WTC11 (cell line): ENCODE data around the gene TMEM266. TPM values are rescaled to one million over a fixed set of nuclear protein-coding genes. Genes with fewer than 3 reads are reported as not detected.

Experiments used
- ATAC-seq: fragments of 200-7000 bp; cut with Tn5 transposase; 2 replicates; pipeline ENCODE4 v1.10.0; 2021; ENCODE audit warnings: mild to moderate bottlenecking, moderate library complexity
- CTCF ChIA-PET: fragments of 300-600 bp; sonication (Branson Sonifier 250); formaldehyde crosslinking; loops from one replicate; lab custom pipeline; 2021; ENCODE audit warnings: antibody characterized with exemption; lab: Charles Lee
- POLR2A ChIA-PET: fragments of 350-600 bp; sonication (Branson Sonifier 250); formaldehyde crosslinking; loops from one replicate; lab custom pipeline; 2021; ENCODE audit warnings: antibody characterized with exemption; lab: Charles Lee
- DNase-seq: peaks from one replicate; pipeline ENCODE4 v3.0.0; 2021; ENCODE audit warnings: low spot score
- H3K27ac Mint-ChIP-seq: 2 replicates; pipeline ENCODE4 v1.8.0; 2021; ENCODE audit warnings: mixed read lengths
- H3K27me3 Mint-ChIP-seq: 2 replicates; pipeline ENCODE4 v1.8.0; 2021; ENCODE audit warnings: low read depth, mild to moderate bottlenecking, moderate library complexity, mixed read lengths
- H3K36me3 Mint-ChIP-seq: 2 replicates; pipeline ENCODE4 v1.8.0; 2021; ENCODE audit warnings: mixed read lengths
- H3K4me1 Mint-ChIP-seq: 2 replicates; pipeline ENCODE4 v1.8.0; 2022; ENCODE audit warnings: mixed read lengths
- H3K4me3 Mint-ChIP-seq: 2 replicates; pipeline ENCODE4 v1.8.0; 2021; ENCODE audit warnings: mild to moderate bottlenecking, moderate library complexity, mixed read lengths
- H3K9me3 Mint-ChIP-seq: 2 replicates; pipeline ENCODE4 v1.8.0; 2021; ENCODE audit warnings: mixed read lengths
- CBFB ChIP-seq: sonication (generic); formaldehyde crosslinking; IDR thresholded peaks from 2 replicates; pipeline ENCODE4 v1.8.1; 2022; ENCODE audit warnings: mild to moderate bottlenecking, low read depth, missing genetic modification reagents
- ELF4 ChIP-seq: sonication (generic); formaldehyde crosslinking; IDR thresholded peaks from 2 replicates; pipeline ENCODE4 v1.8.1; 2022; ENCODE audit warnings: low read depth, mild to moderate bottlenecking, moderate library complexity, missing genetic modification reagents
- JAZF1 ChIP-seq: fragments of 250-450 bp; sonication (Bioruptor Pico); IDR thresholded peaks from 2 replicates; pipeline ENCODE4 v1.9.0; 2021; ENCODE audit warnings: moderate library complexity, mild to moderate bottlenecking, inconsistent platforms
- KAT7 ChIP-seq: sonication (generic); formaldehyde crosslinking; IDR thresholded peaks from 2 replicates; pipeline ENCODE4 v1.8.1; 2023; ENCODE audit warnings: missing genetic modification reagents, mild to moderate bottlenecking, borderline replicate concordance
- MYBL2 ChIP-seq: sonication (generic); formaldehyde crosslinking; IDR thresholded peaks from 2 replicates; pipeline ENCODE4 v1.8.1; 2023; ENCODE audit warnings: mild to moderate bottlenecking, moderate library complexity, missing genetic modification reagents
- NFYB ChIP-seq: sonication (generic); formaldehyde crosslinking; conservative IDR thresholded peaks from 2 replicates; pipeline ENCODE4 v1.8.0; 2022; ENCODE audit warnings: low read depth, missing genetic modification reagents
- NR2C2 ChIP-seq: sonication (generic); formaldehyde crosslinking; IDR thresholded peaks from 2 replicates; pipeline ENCODE4 v1.8.0; 2022; ENCODE audit warnings: mild to moderate bottlenecking, missing genetic modification reagents
- RORB ChIP-seq: fragments of 250-450 bp; sonication (Bioruptor Pico); IDR thresholded peaks from 2 replicates; pipeline ENCODE4 v1.9.0; 2021; ENCODE audit warnings: mild to moderate bottlenecking
- TEAD1 ChIP-seq: sonication (generic); formaldehyde crosslinking; IDR thresholded peaks from 2 replicates; pipeline ENCODE4 v1.8.0; 2022; ENCODE audit warnings: mild to moderate bottlenecking, missing genetic modification reagents
- TEAD4 ChIP-seq: sonication (generic); formaldehyde crosslinking; IDR thresholded peaks from 2 replicates; pipeline ENCODE4 v1.8.0; 2022; ENCODE audit warnings: mild to moderate bottlenecking, missing genetic modification reagents
- ZNF121 ChIP-seq: sonication (generic); formaldehyde crosslinking; IDR thresholded peaks from 2 replicates; pipeline ENCODE4 v1.8.0; 2023; ENCODE audit warnings: missing genetic modification reagents
- ZNF671 ChIP-seq: fragments of 250-450 bp; sonication (Bioruptor Pico); IDR thresholded peaks from 2 replicates; pipeline ENCODE4 v1.8.0; 2021; ENCODE audit warnings: mild to moderate bottlenecking
- total RNA-seq: library from RNA; stranded (reverse); gene quantifications from 3 replicates; pipeline ENCODE4 v1.2.3, GENCODE V29; 2021
- TF ChIP-seq, protein P1 (sequence below): fragments of 250-450 bp; sonication (Bioruptor Pico); IDR thresholded peaks from 2 replicates; pipeline ENCODE4 v1.9.0; 2021; ENCODE audit warnings: mild to moderate bottlenecking
- TF ChIP-seq, protein P2 (sequence below): sonication (generic); formaldehyde crosslinking; IDR thresholded peaks from 2 replicates; pipeline ENCODE4 v1.8.0; 2022; ENCODE audit warnings: mild to moderate bottlenecking, missing genetic modification reagents
- TF ChIP-seq, protein P3 (sequence below): sonication (generic); formaldehyde crosslinking; IDR thresholded peaks from 2 replicates; pipeline ENCODE4 v1.8.0; 2022; ENCODE audit warnings: missing genetic modification reagents
- TF ChIP-seq, protein P4 (sequence below): sonication (generic); formaldehyde crosslinking; IDR thresholded peaks from 2 replicates; pipeline ENCODE4 v1.8.1; 2022; ENCODE audit warnings: low read depth, missing genetic modification reagents, borderline replicate concordance

Gene TMEM266
- total RNA-seq, 1 experiment from 2014 or later, result 8.6 TPM

DNA sequence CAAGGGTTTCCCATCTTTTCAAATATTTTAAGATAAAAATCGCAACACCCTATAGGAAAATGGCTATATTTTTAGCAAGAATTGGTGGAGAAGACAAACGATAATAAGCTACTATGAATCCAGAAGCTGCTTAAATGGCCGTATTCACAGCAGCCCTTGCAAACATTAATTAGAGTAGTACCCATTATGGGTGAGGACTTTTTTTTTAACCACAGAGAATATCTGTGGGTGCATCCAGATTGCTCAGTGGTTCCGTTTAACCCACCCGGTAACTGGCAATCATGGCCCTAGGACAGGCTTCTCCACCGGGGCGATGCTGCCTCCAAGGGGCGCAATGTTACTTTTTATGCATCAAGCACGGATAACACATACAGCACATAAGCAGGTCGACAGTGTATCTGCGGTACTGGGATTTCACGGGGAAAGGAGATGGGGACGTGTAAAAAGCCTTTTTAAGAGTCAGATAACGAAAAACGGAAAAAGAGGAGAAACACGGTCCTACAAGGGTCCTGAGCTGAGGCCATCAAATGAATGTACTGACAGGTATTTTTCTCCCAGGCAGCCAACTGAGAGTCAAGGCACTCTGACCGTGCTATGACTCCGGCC, 968 bp upstream of the TMEM266 start:
- CTCF ChIA-PET, result interaction anchor here (0.6 to 8.9 kb wide), 22 partner anchors 9 to 257 kb away, joined by 3 to 250 read pairs (median 4); no protein-coding TSS in a partner anchor
- DNase-seq (peak; percentile 42), ATAC-seq (peak; percentile 46)
- no peak for TF ChIP-seq RORB
- TF ChIP-seq, protein P1, sequence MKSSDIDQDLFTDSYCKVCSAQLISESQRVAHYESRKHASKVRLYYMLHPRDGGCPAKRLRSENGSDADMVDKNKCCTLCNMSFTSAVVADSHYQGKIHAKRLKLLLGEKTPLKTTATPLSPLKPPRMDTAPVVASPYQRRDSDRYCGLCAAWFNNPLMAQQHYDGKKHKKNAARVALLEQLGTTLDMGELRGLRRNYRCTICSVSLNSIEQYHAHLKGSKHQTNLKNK (CRISPR knock-in tag), result no peak
- TF ChIP-seq, protein P2, sequence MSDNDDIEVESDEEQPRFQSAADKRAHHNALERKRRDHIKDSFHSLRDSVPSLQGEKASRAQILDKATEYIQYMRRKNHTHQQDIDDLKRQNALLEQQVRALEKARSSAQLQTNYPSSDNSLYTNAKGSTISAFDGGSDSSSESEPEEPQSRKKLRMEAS (CRISPR knock-in tag), result no peak
- no peak for TF ChIP-seq TEAD4 (CRISPR knock-in tag)
- no peak for TF ChIP-seq NR2C2
- no peak for TF ChIP-seq NFYB (CRISPR knock-in tag)
- TF ChIP-seq ZNF671 (CRISPR knock-in tag), result no peak
- TF ChIP-seq, protein P3, sequence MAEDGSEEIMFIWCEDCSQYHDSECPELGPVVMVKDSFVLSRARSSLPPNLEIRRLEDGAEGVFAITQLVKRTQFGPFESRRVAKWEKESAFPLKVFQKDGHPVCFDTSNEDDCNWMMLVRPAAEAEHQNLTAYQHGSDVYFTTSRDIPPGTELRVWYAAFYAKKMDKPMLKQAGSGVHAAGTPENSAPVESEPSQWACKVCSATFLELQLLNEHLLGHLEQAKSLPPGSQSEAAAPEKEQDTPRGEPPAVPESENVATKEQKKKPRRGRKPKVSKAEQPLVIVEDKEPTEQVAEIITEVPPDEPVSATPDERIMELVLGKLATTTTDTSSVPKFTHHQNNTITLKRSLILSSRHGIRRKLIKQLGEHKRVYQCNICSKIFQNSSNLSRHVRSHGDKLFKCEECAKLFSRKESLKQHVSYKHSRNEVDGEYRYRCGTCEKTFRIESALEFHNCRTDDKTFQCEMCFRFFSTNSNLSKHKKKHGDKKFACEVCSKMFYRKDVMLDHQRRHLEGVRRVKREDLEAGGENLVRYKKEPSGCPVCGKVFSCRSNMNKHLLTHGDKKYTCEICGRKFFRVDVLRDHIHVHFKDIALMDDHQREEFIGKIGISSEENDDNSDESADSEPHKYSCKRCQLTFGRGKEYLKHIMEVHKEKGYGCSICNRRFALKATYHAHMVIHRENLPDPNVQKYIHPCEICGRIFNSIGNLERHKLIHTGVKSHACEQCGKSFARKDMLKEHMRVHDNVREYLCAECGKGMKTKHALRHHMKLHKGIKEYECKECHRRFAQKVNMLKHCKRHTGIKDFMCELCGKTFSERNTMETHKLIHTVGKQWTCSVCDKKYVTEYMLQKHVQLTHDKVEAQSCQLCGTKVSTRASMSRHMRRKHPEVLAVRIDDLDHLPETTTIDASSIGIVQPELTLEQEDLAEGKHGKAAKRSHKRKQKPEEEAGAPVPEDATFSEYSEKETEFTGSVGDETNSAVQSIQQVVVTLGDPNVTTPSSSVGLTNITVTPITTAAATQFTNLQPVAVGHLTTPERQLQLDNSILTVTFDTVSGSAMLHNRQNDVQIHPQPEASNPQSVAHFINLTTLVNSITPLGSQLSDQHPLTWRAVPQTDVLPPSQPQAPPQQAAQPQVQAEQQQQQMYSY (CRISPR knock-in tag), result no peak
- Mint-ChIP-seq H3K4me3 (peak overlapping the region; percentile 87), H3K9me3 (no peaks in the 10 kb centered on the region), H3K27ac (peak overlapping the region; percentile 48; the same call in 1 of the 2 replicates), H3K4me1 (peaks cover 50% of the 10 kb centered on the region), H3K27me3 (peaks cover 16% of the 10 kb centered on the region), H3K36me3 (no peaks in the 10 kb centered on the region)
- POLR2A ChIA-PET, result interaction anchor here (0.8 to 1.0 kb wide), 2 partner anchors 81 to 261 kb away, joined by 3 to 7 read pairs; no protein-coding TSS in a partner anchor

DNA sequence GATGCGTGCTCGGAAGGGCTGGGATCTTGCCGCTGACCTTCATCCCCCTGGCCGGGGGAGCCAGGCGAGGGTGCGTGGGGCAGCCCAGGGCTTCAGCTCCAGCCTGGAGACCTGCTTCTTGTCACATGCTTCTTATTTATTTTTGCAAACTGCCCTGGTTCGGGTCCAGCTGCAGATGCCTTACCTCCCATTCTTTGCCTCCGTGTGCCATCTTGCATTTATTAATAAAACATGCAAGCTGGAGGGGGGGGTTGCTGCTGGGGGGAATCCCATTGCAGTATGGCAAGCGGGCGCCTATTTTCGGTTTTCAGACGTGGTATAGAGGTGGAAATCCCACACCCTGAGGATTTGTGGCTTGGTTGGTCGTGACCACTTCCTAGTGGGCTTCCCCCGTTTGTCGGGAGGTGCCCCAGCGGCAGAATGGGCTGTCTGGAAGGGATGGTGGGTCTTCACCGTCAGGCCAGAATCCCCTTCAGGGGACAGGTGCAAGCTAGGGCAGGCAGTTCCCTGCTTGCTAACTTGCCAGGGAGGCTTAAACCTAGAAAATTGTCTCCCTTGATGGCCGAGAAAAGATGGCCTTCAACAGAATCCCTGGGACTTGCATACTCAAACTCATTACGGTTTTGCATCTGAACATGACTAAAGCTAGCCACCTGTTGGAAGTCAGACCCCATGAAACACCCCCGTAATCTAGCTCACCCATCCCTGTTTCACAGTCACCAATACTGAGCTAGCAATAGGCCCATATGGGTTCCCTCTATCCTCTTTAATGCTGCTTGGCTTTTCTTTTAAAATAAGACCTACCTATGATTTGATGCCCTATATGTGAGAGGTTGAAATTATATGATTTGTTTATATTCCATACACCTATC, 569 bp downstream of the TMEM266 start:
- ChIA-PET POLR2A (interaction anchor here (0.5 to 0.6 kb wide), 3 partner anchors 80 to 233 kb away, joined by 3 to 10 read pairs (median 3); no protein-coding TSS in a partner anchor), CTCF (interaction anchor here (0.6 to 8.9 kb wide), 16 partner anchors 12 to 258 kb away, joined by 3 to 250 read pairs (median 6); partner anchors contain the start of gene NRG4)
- DNase-seq (no peak), ATAC-seq (no peak)
- Mint-ChIP-seq H3K36me3 (no peaks in the 10 kb centered on the region), H3K27me3 (peaks cover 16% of the 10 kb centered on the region), H3K4me1 (peaks cover 65% of the 10 kb centered on the region), H3K9me3 (no peaks in the 10 kb centered on the region), H3K27ac (no peak overlapping the region), H3K4me3 (peak overlapping the region; percentile 75)
- no peak for TF ChIP-seq MYBL2 (CRISPR knock-in tag)

DNA sequence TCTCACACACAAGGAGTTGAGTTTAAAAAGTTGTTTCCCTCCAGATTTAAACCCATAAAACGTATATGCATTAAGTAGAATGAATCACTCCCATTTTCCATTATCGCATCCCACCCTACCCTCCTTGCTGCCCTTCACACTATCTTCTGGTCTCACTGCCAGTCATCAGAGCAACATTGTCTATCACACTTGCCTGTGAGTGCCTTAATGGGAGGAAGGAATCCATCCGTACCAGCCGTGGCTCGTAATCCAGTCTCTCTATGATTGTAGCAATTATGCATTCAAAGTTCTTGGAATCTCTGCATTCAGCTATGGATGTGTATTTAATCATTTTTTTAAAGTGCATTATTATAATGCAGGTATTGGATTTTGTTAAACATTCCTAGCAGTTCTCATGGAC, 1.9 kb downstream of the TMEM266 start:
- POLR2A ChIA-PET, result no interaction called here
- no peak overlapping the region for H3K4me3 Mint-ChIP-seq
- CTCF ChIA-PET, result interaction anchor here (1.8 to 8.9 kb wide), 3 partner anchors 54 to 88 kb away, joined by 9 to 250 read pairs (median 63); no protein-coding TSS in a partner anchor
- H3K27me3 Mint-ChIP-seq, result peaks cover 16% of the 10 kb centered on the region
- no peak overlapping the region for H3K27ac Mint-ChIP-seq
- H3K4me1 Mint-ChIP-seq, result peaks cover 70% of the 10 kb centered on the region
- no peaks in the 10 kb centered on the region for H3K9me3 Mint-ChIP-seq
- ATAC-seq (no peak), DNase-seq (no peak)
- H3K36me3 Mint-ChIP-seq, result no peaks in the 10 kb centered on the region
- TF ChIP-seq, protein P2 (CRISPR knock-in tag), result no peak
- TF ChIP-seq CBFB (no peak), TEAD1 (CRISPR knock-in tag) (no peak), JAZF1 (CRISPR knock-in tag) (no peak), KAT7 (CRISPR knock-in tag) (no peak), ZNF121 (CRISPR knock-in tag) (no peak), NR2C2 (no peak), ELF4 (no peak)
- TF ChIP-seq, protein P4, sequence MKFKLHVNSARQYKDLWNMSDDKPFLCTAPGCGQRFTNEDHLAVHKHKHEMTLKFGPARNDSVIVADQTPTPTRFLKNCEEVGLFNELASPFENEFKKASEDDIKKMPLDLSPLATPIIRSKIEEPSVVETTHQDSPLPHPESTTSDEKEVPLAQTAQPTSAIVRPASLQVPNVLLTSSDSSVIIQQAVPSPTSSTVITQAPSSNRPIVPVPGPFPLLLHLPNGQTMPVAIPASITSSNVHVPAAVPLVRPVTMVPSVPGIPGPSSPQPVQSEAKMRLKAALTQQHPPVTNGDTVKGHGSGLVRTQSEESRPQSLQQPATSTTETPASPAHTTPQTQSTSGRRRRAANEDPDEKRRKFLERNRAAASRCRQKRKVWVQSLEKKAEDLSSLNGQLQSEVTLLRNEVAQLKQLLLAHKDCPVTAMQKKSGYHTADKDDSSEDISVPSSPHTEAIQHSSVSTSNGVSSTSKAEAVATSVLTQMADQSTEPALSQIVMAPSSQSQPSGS, result no peak
